ENCODE data around the gene MYOZ3. TPM values are rescaled to one million over a fixed set of nuclear protein-coding genes. Genes with fewer than 3 reads are reported as not detected.

The MYOZ3 gene
- total RNA-seq, 1 experiment from 2014 or later = 0.82 TPM

DNA sequence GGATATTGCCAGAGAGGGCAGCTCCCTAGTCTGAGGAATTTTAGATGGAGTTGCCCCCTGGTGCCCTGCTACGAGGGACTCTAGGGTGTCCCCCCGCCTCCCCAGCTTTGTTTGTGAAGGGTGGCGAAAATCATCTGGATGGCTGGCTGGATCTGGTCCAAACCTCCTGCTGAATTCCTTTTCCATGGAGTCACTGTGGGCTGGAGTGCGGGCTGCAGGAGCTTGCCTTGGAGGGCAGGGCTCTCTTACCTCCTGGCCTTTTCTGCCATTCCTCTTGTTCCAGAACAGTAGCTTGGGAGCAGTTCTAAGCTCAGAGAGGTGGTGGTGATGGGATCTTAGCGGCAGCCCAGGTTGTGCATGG is 18.5 kb upstream of the MYOZ3 start:
- Histone ChIP-seq H3K27ac (peak overlapping the region; percentile 80), H3K4me3 (no peak overlapping the region; the same call in 1 of the 2 replicates), H3K9me3 (replicated peaks) (no peaks in the 10 kb centered on the region), H3K27me3 (replicated peaks) (no peaks in the 10 kb centered on the region), H3K36me3 (peaks cover 7% of the 10 kb centered on the region; the same call in 1 of the 2 replicates), H3K4me1 (replicated peaks) (peaks cover 82% of the 10 kb centered on the region)
- DNase-seq (ENCODE audit: low read depth in 1 of 2, low spot score in 2 of 2) = peak; percentile 97 to 98

- no peak overlapping the region for H3K4me3 ChIP-seq
- H3K36me3 ChIP-seq = peaks cover 13% of the 10 kb centered on the region
- DNase-seq (ENCODE audit: low read depth in 1 of 2, low spot score in 2 of 2) = no peak
- H3K9me3 ChIP-seq (replicated peaks) = no peaks in the 10 kb centered on the region
- H3K27ac ChIP-seq = peak overlapping the region; percentile 80
- peaks cover 76% of the 10 kb centered on the region for H3K4me1 ChIP-seq (replicated peaks)
- no peaks in the 10 kb centered on the region for H3K27me3 ChIP-seq (replicated peaks)
Observed at GRCh38 chr5:150642991-150643710, 17.9 kb upstream of the MYOZ3 start.

GRCh38 chr5:150644058-150644457 is 17.0 kb upstream of the MYOZ3 start:
- no peaks in the 10 kb centered on the region for H3K27me3 ChIP-seq (replicated peaks)
- H3K27ac ChIP-seq = peak overlapping the region; percentile 80; the same call in 1 of the 2 replicates
- no peak overlapping the region for H3K4me3 ChIP-seq
- H3K4me1 ChIP-seq (replicated peaks) = peaks cover 67% of the 10 kb centered on the region
- H3K36me3 ChIP-seq = peaks cover 22% of the 10 kb centered on the region
- no peak for DNase-seq (ENCODE audit: low read depth in 1 of 2, low spot score in 2 of 2)
- no peaks in the 10 kb centered on the region for H3K9me3 ChIP-seq (replicated peaks)

GRCh38 chr5:150644514-150644913 is 16.5 kb upstream of the MYOZ3 start:
- Histone ChIP-seq H3K27ac (peak overlapping the region; percentile 80; the same call in 1 of the 2 replicates), H3K4me3 (no peak overlapping the region), H3K4me1 (replicated peaks) (peaks cover 62% of the 10 kb centered on the region), H3K9me3 (replicated peaks) (no peaks in the 10 kb centered on the region), H3K36me3 (peaks cover 27% of the 10 kb centered on the region), H3K27me3 (replicated peaks) (no peaks in the 10 kb centered on the region)
- no peak for DNase-seq (ENCODE audit: low read depth in 1 of 2, low spot score in 2 of 2)

DNA sequence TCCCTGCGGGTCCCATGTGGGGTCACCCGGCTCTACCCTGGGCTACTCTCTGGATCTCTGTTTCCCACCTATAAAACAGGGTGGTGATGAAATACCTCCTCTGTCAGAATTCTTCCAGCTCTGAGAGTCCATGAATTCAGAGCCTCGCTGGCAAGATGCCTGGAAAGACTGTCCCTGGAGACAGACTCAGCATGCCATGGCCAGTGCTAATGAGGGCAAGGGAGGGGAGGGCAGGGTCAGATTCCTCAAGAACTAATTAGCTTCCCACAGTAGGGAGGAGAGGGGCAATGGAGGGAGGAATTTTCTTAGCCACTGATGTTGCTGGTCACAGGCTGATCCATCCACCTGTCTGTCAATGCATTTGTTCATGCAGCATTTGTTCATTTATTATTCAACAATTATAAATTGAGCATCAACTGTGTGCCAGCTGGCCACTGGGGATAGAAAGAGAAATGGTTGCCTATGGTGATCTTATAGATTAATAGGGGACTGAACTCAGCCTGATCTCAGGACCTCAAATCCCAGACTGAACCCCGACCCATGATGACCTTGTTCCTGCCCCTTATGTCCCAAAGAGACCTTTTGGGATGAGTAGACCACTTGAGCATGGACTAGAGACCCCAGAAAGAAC is 15.9 kb upstream of the MYOZ3 start:
- peaks cover 55% of the 10 kb centered on the region for H3K4me1 ChIP-seq (replicated peaks)
- no peaks in the 10 kb centered on the region for H3K9me3 ChIP-seq (replicated peaks)
- H3K27ac ChIP-seq = peak overlapping the region; percentile 80; the same call in 1 of the 2 replicates
- no peak overlapping the region for H3K4me3 ChIP-seq
- no peaks in the 10 kb centered on the region for H3K27me3 ChIP-seq (replicated peaks)
- peaks cover 34% of the 10 kb centered on the region for H3K36me3 ChIP-seq
- DNase-seq (ENCODE audit: low read depth in 1 of 2, low spot score in 2 of 2) = peak; percentile 81 to 90

DNA sequence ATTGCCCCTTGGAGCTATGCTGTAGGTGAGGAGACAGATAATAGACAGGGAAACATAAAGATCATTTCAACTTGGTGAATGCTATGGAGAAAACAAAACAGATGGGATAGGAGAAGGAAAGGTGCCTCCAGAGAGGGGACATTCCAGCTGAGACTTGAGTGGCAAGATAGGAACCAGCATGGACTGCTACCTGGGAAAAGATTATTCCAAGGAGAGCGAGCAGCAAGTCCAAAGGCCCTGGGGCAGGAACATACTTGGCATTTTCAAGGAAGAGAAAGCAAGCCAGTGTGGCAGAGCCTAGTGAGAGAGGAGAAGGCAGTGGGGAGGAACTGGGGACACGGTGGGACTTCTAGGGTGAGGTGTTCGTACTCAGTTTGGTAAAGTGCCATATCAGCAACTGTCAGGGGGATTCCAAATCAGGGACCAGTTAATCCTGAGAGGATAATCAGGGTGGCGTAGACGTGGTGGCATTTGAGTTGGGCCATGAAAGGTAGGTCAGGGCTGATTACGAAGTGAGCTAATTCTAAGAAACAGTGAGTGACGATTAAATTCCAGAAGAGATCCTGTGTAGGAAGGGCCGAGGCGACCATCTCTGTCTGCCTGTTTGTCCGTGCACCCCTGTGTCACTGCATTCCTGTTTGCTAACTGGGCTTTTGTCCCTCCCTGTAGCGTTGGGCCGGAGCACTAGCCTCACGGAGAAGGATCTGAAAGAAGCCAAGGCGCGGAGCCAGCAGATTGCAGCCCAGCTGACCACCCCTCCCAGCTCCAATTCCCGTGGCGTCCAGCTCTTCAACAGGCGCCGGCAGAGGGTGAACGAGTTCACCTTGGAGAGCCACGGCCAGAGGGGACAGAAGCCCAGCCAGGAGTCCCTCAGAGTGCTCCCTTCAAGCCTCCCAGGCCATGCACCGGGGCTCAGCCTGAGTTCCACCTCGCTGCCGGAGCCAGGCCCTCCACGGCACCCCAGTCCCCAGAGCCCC is 13.5 kb upstream of the MYOZ3 start:
- no peak for DNase-seq (ENCODE audit: low read depth in 1 of 2, low spot score in 2 of 2)
- H3K36me3 ChIP-seq = peaks cover 54% of the 10 kb centered on the region
- no peaks in the 10 kb centered on the region for H3K9me3 ChIP-seq (replicated peaks)
- H3K4me3 ChIP-seq = no peak overlapping the region
- no peaks in the 10 kb centered on the region for H3K27me3 ChIP-seq (replicated peaks)
- H3K4me1 ChIP-seq (replicated peaks) = peaks cover 32% of the 10 kb centered on the region
- H3K27ac ChIP-seq = no peak overlapping the region

DNA sequence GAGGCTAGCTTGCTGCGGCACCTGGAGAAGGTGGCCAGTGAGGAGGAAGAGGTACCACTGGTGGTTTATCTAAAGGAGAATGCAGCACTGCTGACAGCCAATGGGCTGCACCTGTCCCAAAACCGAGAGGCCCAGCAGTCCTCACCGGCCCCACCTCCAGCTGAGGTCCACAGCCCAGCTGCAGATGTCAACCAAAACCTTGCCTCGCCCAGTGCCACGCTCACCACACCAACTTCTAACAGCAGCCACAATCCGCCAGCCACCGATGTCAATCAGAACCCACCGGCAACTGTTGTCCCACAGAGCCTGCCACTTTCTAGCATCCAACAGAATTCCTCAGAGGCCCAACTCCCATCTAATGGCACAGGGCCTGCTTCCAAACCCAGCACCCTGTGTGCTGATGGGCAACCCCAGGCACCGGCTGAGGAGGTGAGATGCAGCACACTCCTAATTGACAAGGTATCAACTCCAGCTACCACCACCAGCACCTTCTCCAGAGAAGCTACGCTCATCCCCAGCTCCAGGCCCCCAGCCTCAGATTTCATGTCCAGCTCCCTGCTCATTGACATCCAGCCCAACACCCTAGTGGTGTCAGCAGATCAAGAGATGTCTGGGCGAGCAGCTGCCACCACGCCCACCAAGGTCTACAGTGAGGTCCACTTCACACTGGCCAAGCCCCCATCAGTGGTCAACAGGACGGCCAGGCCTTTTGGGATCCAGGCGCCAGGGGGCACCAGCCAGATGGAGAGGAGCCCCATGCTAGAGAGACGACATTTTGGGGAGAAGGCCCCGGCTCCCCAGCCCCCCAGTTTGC is 12.6 kb upstream of the MYOZ3 start:
- Histone ChIP-seq H3K4me1 (replicated peaks) (peaks cover 32% of the 10 kb centered on the region), H3K27me3 (replicated peaks) (no peaks in the 10 kb centered on the region), H3K36me3 (peaks cover 64% of the 10 kb centered on the region), H3K9me3 (replicated peaks) (no peaks in the 10 kb centered on the region), H3K27ac (no peak overlapping the region), H3K4me3 (no peak overlapping the region)
- no peak for DNase-seq (ENCODE audit: low read depth in 1 of 2, low spot score in 2 of 2)

GRCh38 chr5:150649108-150650020 is 11.7 kb upstream of the MYOZ3 start:
- Histone ChIP-seq H3K27me3 (replicated peaks) (no peaks in the 10 kb centered on the region), H3K4me3 (no peak overlapping the region), H3K4me1 (replicated peaks) (peaks cover 24% of the 10 kb centered on the region), H3K27ac (no peak overlapping the region), H3K36me3 (peaks cover 61% of the 10 kb centered on the region), H3K9me3 (replicated peaks) (no peaks in the 10 kb centered on the region)
- no peak for DNase-seq (ENCODE audit: low read depth in 1 of 2, low spot score in 2 of 2)

GRCh38 chr5:150650021-150651006 is 10.7 kb upstream of the MYOZ3 start:
- Histone ChIP-seq H3K27ac (no peak overlapping the region), H3K4me3 (no peak overlapping the region), H3K27me3 (replicated peaks) (no peaks in the 10 kb centered on the region), H3K36me3 (peaks cover 61% of the 10 kb centered on the region), H3K4me1 (replicated peaks) (peaks cover 14% of the 10 kb centered on the region), H3K9me3 (replicated peaks) (no peaks in the 10 kb centered on the region)
- no peak for DNase-seq (ENCODE audit: low read depth in 1 of 2, low spot score in 2 of 2)

DNA sequence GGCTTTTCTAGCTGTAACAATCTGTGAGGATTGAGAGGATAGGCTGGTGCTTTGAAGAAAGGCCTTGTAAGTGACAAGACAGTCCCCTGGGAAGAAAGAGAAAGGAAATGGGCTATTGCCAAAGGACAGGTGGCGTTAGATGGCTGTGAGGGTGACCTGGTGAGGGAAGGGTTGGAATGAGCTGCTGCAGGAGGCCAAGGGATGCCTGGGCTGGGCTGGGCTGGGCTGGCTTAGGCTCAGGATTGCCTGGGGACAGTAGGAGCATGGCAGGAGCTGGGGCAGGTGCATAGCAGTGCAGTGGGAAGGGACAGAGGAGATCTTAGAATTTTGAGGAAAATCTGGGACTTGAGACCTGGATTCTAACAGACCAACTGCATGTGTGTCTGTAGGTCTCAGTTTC is 9.7 kb upstream of the MYOZ3 start:
- Histone ChIP-seq H3K36me3 (peaks cover 66% of the 10 kb centered on the region), H3K4me3 (no peak overlapping the region), H3K9me3 (replicated peaks) (no peaks in the 10 kb centered on the region), H3K27me3 (replicated peaks) (no peaks in the 10 kb centered on the region), H3K27ac (no peak overlapping the region), H3K4me1 (replicated peaks) (peaks cover 16% of the 10 kb centered on the region)
- no peak for DNase-seq (ENCODE audit: low read depth in 1 of 2, low spot score in 2 of 2)

- Histone ChIP-seq H3K36me3 (peaks cover 67% of the 10 kb centered on the region), H3K27ac (no peak overlapping the region)
Observed at GRCh38 chr5:150651924-150652671, 9.0 kb upstream of the MYOZ3 start.

More at GRCh38 chr5:150651924-150652671, 9.0 kb upstream of the MYOZ3 start:
- Histone ChIP-seq H3K27me3 (replicated peaks) (no peaks in the 10 kb centered on the region), H3K4me3 (no peak overlapping the region), H3K9me3 (replicated peaks) (no peaks in the 10 kb centered on the region), H3K4me1 (replicated peaks) (peaks cover 21% of the 10 kb centered on the region)
- no peak for DNase-seq (ENCODE audit: low read depth in 1 of 2, low spot score in 2 of 2)

Data from SJSA1 (cell line).